Measurements from ENCODE around the gene ABCD3.
"Not testable (repeated sequence)": the region's sequence is repeated elsewhere in the genome, so short reads cannot be mapped to it uniquely, and the experiment has no call there.

The ABCD3 gene

DNA sequence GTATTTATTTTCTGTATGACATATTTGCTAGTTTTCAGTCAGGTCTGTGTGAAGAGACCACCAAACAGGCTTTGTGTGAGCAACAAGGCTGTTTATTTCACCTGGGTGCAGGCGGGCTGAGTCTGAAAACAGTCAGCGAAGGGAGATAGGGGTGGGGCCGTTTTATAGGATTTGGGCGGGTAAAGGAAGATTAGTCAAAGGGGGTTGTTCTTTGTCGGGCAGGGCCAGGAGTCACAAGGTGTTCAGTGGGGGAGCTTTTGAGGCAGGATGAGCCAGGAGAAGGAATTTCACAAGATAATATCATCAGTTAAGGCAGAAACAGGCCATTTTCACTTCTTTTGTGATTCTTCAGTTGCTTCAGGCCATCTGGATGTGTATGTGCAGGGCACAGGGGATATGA, 148.2 kb downstream of the ABCD3 start:
- H3K4me3 Mint-ChIP-seq; H3K27me3 Mint-ChIP-seq (ENCODE audit: low read depth); H3K9me3 Mint-ChIP-seq; DNase-seq (ENCODE audit: low spot score); H3K27ac Mint-ChIP-seq; H3K4me1 Mint-ChIP-seq (ENCODE audit: low read depth); H3K36me3 Mint-ChIP-seq (ENCODE audit: low read depth): not testable (repeated sequence)

DNA sequence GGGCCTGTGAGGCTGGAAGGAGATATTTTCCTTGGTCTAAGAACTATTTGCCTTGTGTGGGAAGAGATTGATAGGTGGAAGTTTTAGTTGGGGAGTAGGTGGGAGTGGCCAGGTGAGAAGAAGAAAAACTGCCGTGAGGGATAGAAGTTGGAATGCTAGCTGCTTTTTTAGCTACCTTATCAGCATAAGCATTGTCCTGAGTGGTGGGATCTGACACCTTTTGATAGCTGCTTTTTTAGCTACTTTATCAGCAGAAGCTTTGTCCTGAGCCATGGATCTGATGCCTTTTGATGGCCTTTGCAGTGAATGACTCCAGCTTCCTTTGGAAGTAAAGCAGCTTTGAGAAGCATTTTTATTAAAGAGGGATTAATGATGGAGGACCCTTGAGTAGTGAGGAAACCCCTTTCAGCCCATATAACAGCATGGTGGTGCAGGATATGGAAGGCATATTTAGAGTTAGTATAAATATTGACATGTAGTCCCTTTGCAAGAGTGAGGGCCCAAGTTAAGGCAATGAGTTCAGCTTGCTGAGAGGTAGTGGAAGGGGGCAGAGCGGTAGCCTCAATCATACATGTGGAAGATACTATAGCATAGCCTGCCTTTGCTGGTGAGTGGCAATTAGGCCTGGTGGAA, 149.9 kb downstream of the ABCD3 start:
- not testable (repeated sequence) for H3K4me3 Mint-ChIP-seq; H3K27me3 Mint-ChIP-seq (ENCODE audit: low read depth); DNase-seq (ENCODE audit: low spot score); H3K9me3 Mint-ChIP-seq; H3K36me3 Mint-ChIP-seq (ENCODE audit: low read depth); H3K27ac Mint-ChIP-seq; H3K4me1 Mint-ChIP-seq (ENCODE audit: low read depth)

Measured in T-helper 2 cell treated with Interferon-gamma antibody and Interleukin-4, amounts not matched to agents 5 μg/mL and 100 μg/mL, for 36 hours (primary cell).